Esophagus (tissue), 2 donors: ENCODE data around the gene CAMK1D. TPM values are rescaled to one million over a fixed set of nuclear protein-coding genes. Genes with fewer than 3 reads are reported as not detected.

Experiments used
- H3K27ac ChIP-seq, 2 donors: one replicate each; pipeline ENCODE4 v1.5.1; 2013; ENCODE audit warnings: low read depth in 2 of 2, mild to moderate bottlenecking in 2 of 2, inconsistent platforms in 1 of 2, low read length in 1 of 2, moderate library complexity in 1 of 2
- H3K27me3 ChIP-seq, 2 donors: one replicate each; pipeline ENCODE4 v1.6.1; 2013; ENCODE audit warnings: low read length in 2 of 2, control low read depth in 1 of 2, mild to moderate bottlenecking in 1 of 2; ENCODE audit not compliant: insufficient read depth in 2 of 2, control insufficient read depth in 1 of 2
- H3K36me3 ChIP-seq, 2 donors: one replicate each; pipeline ENCODE4 v1.6.1; 2013; ENCODE audit warnings: low read length in 1 of 2; ENCODE audit not compliant: control insufficient read depth in 2 of 2, insufficient read depth in 2 of 2
- H3K4me1 ChIP-seq, 2 donors: one replicate each; pipeline ENCODE4 v1.6.1; 2013; ENCODE audit warnings: low read length in 1 of 2; ENCODE audit not compliant: control insufficient read depth in 2 of 2, insufficient read depth in 2 of 2
- H3K4me3 ChIP-seq, 2 donors: one replicate each; pipeline ENCODE4 v1.5.1; 2013; ENCODE audit warnings: low read length in 2 of 2, mild to moderate bottlenecking in 2 of 2, low read depth in 1 of 2, moderate library complexity in 1 of 2
- H3K9me3 ChIP-seq, 2 donors: one replicate each; pipeline ENCODE4 v1.6.1; 2013; ENCODE audit warnings: mild to moderate bottlenecking in 2 of 2, low read depth in 1 of 2, low read length in 1 of 2, moderate library complexity in 1 of 2; ENCODE audit not compliant: control insufficient read depth in 2 of 2, insufficient read depth in 1 of 2
- WGBS, 2 donors: extraction: QIAGEN DNeasy Blood & Tissue Kit; methylation state at CpG; one replicate each; pipeline ENCODE4 v1.1.7; 2013; 5-methylcytosine and 5-hydroxymethylcytosine counted together
- polyA plus RNA-seq, 2 donors: library from polyadenylated mRNA; stranded (reverse); fragments of 200-250 nt; gene quantifications; one replicate each; pipeline ENCODE4 v1.2.3, GENCODE V29; 2013
- donor health status: healthy with polysubstance abuse.
- donor health status: Bipolar disorder and iron deficiency.

CAMK1D gene
- polyA plus RNA-seq, 2 donors = 5.4 to 5.6 TPM

DNA sequence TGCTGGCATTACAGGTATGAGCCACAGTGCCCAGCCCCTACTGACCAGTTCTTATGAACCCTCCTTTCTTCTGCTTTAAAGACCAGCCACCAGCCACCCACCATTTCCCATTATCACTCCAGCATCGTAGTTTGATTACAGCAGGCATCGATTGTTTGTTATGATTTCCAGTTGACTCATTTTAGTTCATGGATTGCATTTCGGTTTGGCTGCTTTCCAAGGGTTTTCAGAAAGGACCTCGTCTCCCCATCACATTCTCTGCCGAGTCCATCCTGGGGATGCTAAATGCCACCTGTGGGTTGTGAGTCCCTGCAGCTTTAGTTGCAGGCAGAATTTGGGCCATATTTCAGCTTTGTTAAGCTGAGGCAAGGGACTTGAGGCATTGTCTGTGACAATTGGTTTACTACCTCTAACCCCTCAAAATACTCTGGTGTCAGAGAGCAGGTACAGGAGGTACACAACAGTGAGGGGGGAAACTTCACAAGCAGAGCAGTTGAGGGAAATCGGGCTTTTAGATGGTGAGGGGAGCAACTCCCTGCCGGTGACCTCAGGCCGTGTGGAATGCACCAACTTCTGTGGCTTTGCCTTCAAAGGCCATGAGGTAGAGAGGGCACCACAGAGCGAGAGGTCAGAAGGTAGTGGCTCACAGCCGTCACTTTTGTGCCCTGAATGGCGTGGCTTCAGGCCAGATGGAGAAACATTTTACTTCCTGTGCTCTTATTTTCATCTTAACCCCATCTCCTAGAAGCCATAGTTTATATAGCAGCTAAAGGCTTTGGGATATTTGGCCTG is 448.3 kb downstream of the CAMK1D start:
- no peak overlapping the region for H3K4me3 ChIP-seq
- no peaks in the 10 kb centered on the region for H3K27me3 ChIP-seq
- peaks cover 0 to 3% of the 10 kb centered on the region in 2 donors for H3K4me1 ChIP-seq
- 78 to 82% methylated on average over 11 of the region's 11 CpGs for WGBS, 2 donors
- no peaks in the 10 kb centered on the region for H3K9me3 ChIP-seq
- peaks cover 2 to 3% of the 10 kb centered on the region in 2 donors for H3K36me3 ChIP-seq
- H3K27ac ChIP-seq = no peak overlapping the region

DNA sequence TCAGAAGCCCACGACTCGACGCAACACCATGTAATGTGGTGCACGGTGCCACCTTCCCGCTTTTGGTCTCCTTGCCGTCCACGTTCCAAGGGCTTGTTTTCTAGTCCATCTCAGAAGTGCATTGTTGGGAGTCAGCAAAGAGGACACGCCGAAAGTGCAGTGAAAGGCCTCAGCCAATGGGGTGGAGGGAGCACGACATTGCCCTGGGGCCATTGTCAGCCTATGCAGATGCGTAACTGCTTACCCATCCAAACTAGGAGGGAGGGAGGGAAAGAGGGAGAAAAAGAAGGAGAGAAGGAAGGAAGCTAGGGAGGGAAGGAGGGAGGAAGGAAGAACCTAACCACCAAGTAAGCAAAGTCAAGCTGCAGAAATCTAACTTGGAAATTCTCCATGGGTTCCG is 449.8 kb downstream of the CAMK1D start:
- H3K27ac ChIP-seq = no peak overlapping the region
- no peak overlapping the region for H3K4me3 ChIP-seq
- no peaks in the 10 kb centered on the region for H3K9me3 ChIP-seq
- H3K27me3 ChIP-seq = no peaks in the 10 kb centered on the region
- H3K36me3 ChIP-seq = peaks cover 2 to 3% of the 10 kb centered on the region in 2 donors
- WGBS, 2 donors = 84 to 90% methylated on average over 12 of the region's 12 CpGs
- peaks cover 0 to 3% of the 10 kb centered on the region in 2 donors for H3K4me1 ChIP-seq

DNA sequence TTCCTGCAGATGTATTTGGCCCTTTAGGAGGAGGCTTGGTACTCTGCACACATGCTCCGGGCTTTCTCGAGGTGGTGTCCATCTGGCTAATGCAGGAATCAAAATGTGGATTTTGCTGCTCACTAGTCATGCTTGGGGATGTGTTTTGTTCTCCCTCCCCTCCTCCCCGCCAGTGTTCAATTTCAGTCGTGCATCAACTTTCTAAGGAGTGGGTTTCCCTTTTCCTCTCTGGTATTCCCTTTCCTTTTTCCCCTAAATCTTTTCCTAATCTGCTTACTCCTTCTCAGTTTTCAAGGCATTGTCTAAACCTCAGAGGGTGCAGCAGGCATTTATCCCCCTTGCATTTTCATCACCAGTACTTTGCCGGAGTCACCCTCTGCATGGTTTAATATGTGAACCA is 450.4 kb downstream of the CAMK1D start:
- Histone ChIP-seq H3K36me3 (peaks cover 2 to 3% of the 10 kb centered on the region in 2 donors), H3K4me1 (peaks cover 0 to 3% of the 10 kb centered on the region in 2 donors)
- 72 to 79% methylated on average over 5 of the region's 5 CpGs for WGBS, 2 donors

DNA sequence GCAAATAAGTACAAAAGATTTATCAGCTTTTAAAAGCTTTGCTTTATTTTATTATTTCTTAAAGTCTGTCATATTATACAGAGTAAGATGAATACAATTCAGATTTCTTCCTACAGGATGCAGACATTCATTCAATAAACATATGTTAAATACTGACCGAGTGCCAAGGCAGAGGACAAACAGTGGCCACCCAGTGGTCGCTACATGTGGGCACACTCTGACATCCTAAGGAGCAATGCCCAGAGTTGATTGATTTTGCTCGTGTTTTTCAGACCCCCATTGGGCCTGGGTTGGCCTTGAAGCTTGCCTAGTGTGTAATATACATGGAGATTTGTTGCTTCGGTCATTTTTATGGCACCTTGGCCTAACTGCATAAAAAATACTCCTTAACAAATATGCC is 451.0 kb downstream of the CAMK1D start:
- no peaks in the 10 kb centered on the region for H3K9me3 ChIP-seq
- no peak overlapping the region for H3K4me3 ChIP-seq
- no peak overlapping the region for H3K27ac ChIP-seq
- H3K36me3 ChIP-seq = peaks cover 2 to 3% of the 10 kb centered on the region in 2 donors
- no peaks in the 10 kb centered on the region for H3K27me3 ChIP-seq
- 80 to 85% methylated on average over 4 of the region's 4 CpGs for WGBS, 2 donors
- no peaks in the 10 kb centered on the region for H3K4me1 ChIP-seq

More for the DNA sequence above, 450.4 kb downstream of the CAMK1D start:
- no peaks in the 10 kb centered on the region for H3K27me3 ChIP-seq
- no peaks in the 10 kb centered on the region for H3K9me3 ChIP-seq
- H3K27ac ChIP-seq = no peak overlapping the region
- no peak overlapping the region for H3K4me3 ChIP-seq

DNA sequence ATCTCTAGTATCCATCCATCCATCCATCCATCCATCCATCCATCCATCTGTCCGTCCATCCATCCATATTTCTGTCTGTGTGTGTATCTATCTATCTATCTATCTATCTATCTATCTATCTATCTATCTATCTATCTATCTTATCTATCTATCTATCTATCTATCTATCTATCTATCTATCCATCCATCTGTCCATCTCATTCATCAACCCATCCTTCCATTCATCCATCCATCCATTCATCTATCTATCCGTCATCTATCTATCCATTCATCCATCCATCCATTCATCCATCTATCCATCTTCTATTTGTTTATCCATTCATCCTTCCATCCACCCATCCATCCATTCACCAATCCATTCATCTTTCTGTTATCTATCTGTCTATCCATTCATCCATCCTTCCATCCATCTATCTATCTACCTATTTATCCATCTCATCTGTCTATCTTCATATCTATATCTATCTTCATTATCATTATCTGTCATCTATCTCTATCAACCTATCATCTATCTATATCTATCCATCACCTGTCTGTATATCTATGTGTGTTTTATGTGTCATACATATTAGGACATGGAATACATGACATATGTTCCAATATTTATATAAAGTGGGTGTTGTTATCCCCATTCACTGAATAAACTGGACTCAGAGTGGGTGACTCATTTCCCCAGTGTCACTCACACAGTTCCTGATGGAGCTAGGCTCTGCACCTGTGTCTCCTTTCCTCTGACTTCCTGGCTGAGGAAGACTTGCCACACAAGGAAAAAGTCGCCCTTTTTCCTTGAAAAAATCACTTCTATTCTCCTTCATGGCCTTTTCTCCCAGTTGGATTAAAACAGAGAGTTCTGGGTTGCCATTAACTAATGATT is 452.1 kb downstream of the CAMK1D start:
- no peaks in the 10 kb centered on the region for H3K27me3 ChIP-seq
- H3K4me1 ChIP-seq = no peaks in the 10 kb centered on the region
- peaks cover 1 to 2% of the 10 kb centered on the region in 2 donors for H3K36me3 ChIP-seq
- H3K4me3 ChIP-seq = no peak overlapping the region
- H3K27ac ChIP-seq = no peak overlapping the region
- WGBS, 2 donors = 90 to 91% methylated on average over 3 of the region's 3 CpGs
- no peaks in the 10 kb centered on the region for H3K9me3 ChIP-seq

DNA sequence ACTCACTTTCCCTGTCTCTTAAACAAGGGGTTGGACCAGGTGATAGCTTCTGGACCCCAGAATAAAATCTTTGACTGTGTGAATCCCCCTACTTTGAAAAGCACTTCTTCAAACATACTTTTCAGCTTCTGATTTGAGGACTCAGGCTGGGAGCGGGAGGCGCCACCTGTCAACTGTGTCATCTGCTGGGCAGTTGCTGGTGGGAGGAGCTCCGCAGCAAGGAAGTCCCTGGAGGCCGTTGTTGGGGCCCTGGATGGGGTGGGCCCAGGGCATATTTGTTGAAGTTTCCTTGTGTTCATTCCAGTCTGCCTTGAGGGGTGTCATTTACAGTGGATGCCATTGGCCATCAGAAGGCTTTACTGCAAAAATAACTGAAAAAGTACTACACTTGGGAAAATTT is 454.4 kb downstream of the CAMK1D start:
- Histone ChIP-seq H3K4me1 (no peaks in the 10 kb centered on the region), H3K36me3 (peaks cover 0 to 2% of the 10 kb centered on the region in 2 donors), H3K9me3 (no peaks in the 10 kb centered on the region), H3K27me3 (no peaks in the 10 kb centered on the region), H3K4me3 (no peak overlapping the region), H3K27ac (no peak overlapping the region)
- 85 to 93% methylated on average over 4 of the region's 4 CpGs for WGBS, 2 donors

DNA sequence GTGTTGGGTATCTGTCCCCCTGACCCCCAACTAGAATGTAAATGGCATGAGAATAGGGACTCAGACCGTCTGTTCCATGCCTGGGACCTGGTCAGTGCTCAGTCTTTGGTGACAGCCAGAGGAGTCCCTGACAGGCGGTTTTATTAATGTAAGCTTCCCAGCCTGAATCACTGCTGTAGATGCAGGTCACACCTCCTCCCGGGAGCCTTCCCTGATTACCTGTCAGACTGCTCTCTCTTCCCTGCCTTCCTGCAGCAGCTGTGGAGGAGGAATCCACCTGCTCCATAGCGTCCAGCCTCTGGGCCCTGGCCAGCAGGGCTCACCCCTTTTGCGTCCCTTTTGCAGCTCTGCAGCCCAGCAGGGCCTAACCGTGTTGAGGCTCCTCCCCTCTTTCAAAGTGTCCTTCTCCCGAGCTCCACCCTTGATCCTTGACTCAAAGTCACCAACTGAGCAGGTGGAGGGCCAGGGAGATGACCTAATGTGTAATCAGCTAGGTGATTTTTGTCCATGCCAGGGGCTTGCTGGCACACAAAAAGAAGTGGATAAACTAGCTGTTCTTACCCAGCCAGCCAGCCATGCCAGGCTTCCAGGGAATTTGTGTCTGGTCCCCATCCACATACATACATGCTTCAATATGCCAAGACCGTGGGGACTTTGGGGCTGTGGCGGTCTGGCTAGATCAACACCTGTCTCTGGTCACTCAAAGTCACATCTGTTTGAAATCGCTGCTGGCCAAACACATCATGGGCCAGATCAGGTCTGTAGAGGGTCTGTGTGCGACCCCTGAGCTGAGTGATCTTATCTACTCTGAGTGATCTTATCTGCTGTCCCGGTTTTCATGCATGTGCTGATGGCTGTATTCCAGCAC is 457.1 kb downstream of the CAMK1D start:
- Histone ChIP-seq H3K9me3 (no peaks in the 10 kb centered on the region), H3K36me3 (no peaks in the 10 kb centered on the region), H3K4me1 (no peaks in the 10 kb centered on the region), H3K4me3 (no peak overlapping the region), H3K27ac (no peak overlapping the region), H3K27me3 (no peaks in the 10 kb centered on the region)
- WGBS, 2 donors = 81 to 84% methylated on average over 12 of the region's 12 CpGs

DNA sequence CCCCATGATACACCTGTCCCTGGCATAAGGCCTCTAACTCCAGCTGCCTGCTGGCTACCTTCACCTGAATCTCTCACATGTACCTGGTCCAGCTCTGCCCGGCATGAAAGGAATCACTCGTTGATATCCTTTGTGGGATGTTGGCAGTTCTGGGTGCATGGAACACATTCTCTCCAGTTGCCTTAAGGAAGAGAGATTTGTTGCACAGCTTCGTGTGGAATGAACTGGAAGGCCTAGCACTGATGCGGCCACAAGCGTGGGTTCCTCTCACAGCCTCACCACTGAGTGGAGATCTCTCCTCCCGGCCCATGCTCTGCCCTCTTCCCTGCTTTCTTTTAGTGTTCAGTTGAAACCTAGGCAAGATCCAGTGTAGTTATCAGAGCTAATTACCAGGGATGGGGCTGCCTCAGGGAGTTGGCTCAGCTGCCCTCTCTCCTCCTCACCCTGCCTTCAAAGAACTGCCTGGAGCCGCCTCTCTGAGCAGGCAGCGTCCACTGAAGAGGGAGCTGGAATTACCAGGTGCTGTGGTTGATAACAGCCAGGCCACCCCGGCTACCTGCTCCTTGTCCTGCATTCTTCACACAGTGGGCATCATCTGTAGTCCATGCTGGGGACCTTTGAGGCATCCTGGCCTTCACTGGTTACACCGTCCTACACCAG is 457.9 kb downstream of the CAMK1D start:
- 65 to 70% methylated on average over 10 of the region's 10 CpGs for WGBS, 2 donors

More for the DNA sequence above, 457.9 kb downstream of the CAMK1D start:
- Histone ChIP-seq H3K9me3 (no peaks in the 10 kb centered on the region), H3K4me3 (no peak overlapping the region), H3K36me3 (no peaks in the 10 kb centered on the region), H3K4me1 (no peaks in the 10 kb centered on the region), H3K27ac (no peak overlapping the region), H3K27me3 (no peaks in the 10 kb centered on the region)
